Fibroblast of skin of abdomen (primary cell): ENCODE data around the gene IL12RB1.

Experiments used
- DNase-seq: peaks from one replicate; pipeline ENCODE4 v3.0.0-alpha.2; 2013

Gene IL12RB1

DNA sequence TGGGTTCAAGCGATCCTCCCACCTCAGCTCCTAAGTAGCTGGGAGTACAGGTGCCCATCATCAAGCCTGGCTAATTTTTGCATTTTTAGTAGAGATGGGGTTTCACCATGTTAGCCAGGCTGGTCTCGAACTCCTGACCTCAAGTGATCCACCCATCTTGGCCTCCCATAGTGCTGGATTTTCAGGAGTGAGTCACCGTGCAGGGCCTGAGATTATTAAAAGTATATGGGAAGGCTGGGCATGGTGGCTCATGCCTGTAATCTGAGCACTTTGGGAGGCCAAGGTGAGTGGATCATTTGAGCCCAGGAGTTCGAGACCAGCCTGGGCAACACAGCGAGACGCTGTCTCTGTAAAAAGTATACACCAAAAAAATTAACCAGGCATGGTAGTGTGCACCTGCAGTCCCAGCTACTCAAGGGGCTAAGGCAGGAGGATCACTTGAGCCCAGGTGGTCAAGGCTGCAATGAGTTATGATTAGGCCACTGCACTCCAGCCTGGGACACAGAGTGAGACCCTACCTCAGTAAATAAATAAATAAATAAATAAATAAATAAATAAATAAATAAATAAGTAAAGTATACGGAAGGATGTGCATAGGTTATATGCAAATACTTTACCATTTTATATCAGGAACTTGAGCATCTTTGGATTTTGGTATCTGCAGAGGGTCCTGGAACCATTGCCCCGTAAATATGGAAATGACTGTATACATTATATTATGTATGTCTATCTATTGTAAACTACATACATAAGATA is 854 bp downstream of the IL12RB1 start:
- no peak for DNase-seq

GRCh38 chr19:18083929-18084684 is 2.6 kb downstream of the IL12RB1 start:
- DNase-seq: no peak

GRCh38 chr19:18074192-18074591 is 12.5 kb downstream of the IL12RB1 start:
- no peak for DNase-seq

- DNase-seq: no peak
Observed at GRCh38 chr19:18073197-18073596, 13.5 kb downstream of the IL12RB1 start.

DNA sequence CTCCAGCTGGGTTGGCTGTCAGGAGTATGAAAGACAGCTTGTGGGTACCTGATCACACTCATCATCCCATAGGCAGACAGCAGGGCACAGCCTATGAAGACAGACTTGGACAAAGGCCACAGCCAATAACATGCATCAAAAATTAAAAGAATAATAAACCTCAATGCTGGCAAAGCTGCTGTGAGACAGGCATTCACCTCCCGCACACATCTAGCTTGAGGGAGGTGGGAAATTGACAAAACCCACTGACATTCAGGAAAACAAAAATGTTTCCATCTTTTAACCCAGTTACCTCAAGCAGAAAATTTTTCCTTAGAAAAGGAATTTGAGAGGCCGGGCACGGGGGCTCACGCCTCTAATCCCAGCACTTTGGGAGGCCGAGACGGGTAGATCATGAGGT is 14.4 kb downstream of the IL12RB1 start:
- no peak for DNase-seq

DNA sequence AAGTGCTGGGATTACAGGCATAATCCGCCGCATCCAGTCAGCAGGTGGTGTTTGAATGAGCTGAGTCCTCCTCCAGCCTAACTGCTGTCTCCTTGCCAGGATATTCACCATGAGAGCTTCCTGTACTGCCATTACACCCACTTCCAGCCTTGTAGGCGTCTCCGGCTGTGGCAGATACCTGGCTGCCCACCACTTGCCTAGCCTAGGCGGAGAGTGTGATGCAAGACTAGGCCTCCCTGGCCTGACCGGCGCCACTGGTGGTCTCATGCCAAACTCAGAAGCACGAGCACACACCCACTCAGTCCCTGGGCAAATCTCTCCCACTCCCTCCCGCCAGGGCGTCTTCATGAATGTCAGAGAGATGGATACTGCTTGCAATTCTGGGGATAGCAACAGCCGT is 16.6 kb downstream of the IL12RB1 start:
- no peak for DNase-seq

- DNase-seq: no peak
Observed at GRCh38 chr19:18069383-18069782, 17.4 kb downstream of the IL12RB1 start.

DNA sequence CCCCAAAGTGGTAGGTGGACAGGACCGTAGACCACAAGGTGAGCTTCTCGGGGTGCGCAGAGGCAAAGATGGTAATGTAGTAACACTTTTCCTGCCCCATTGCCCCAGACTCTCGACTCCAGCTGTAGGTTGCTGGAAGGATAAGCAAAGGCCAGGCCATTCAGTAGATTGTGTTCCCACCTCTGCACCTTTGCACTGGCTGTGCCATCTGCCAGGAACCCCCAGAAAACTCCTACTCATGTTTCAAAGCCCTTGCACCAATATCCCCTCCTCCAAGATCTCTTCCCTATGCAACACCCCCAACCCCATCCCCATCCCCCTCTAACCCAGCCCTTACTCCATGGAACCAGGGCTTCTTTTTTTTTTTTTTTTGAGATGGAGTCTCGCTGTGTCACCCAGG is 18.3 kb downstream of the IL12RB1 start:
- no peak for DNase-seq

DNA sequence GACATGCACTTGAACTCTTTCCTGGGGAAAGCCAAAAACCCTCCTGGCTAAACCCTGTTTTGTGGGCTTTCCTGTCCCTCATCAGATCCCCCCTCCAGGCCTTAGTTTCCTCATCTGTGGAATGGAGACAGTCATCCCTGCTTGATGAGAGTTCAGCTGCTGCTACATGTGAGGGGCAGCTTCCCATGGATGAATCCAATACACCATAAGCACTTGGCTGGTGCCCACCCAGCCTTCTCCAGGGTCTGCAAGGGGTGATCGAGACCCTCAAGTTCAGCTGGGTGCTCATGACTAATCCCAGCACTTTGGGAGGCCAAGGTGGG is 21.6 kb downstream of the IL12RB1 start:
- DNase-seq: no peak

- no peak for DNase-seq
Observed at GRCh38 chr19:18063463-18063862, 23.3 kb downstream of the IL12RB1 start.

- no peak for DNase-seq
Observed at GRCh38 chr19:18062028-18062427, 24.7 kb downstream of the IL12RB1 start.

- no peak for DNase-seq
Observed at GRCh38 chr19:18060472-18060871, 26.3 kb downstream of the IL12RB1 start.

DNA sequence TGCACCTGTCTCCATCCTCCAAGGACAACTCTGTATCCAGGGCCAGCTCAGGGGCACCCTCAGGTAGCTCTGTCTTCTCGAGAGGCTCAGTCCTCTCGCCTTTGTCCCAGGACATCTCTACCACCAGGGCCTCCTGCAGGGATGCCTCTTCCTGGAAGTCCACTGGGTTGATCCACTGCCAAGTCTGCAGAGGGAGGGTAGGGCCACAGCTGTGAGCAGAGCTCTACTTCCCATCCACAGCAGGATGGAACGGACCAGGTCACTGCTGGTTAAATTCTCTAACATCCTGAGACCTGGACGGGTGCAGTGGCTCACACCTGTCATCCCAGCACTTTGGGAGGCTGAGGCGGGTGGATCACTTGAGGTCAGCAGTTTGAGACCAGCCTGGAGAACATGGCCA is 26.8 kb downstream of the IL12RB1 start:
- DNase-seq: no peak

- no peak for DNase-seq
Observed at GRCh38 chr19:18059297-18059696, 27.4 kb downstream of the IL12RB1 start.

- peak; percentile 76 for DNase-seq
Observed at GRCh38 chr19:18058208-18059009, 28.3 kb downstream of the IL12RB1 start.

DNA sequence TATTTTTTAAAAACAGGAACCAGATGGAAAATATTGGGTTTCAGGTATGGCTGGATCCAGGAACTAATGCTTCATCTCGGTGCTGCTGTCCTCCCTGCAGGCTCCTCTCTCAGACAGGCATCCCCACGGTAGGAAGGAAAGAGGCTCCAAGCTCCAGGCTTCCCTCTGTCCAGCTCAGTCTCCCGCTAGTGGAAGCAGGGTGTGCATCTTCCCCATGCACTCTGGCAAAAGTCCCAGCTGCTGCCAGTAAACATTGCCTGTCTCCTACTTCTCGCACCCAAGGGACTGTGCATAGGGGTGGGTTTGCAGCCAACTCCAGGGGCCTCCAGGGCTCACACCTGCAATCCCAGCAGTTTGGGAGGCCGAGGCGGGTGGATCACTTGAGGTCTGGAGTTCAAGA is 29.2 kb downstream of the IL12RB1 start:
- no peak for DNase-seq

- DNase-seq: no peak
Observed at GRCh38 chr19:18055967-18056366, 30.8 kb downstream of the IL12RB1 start.

DNA sequence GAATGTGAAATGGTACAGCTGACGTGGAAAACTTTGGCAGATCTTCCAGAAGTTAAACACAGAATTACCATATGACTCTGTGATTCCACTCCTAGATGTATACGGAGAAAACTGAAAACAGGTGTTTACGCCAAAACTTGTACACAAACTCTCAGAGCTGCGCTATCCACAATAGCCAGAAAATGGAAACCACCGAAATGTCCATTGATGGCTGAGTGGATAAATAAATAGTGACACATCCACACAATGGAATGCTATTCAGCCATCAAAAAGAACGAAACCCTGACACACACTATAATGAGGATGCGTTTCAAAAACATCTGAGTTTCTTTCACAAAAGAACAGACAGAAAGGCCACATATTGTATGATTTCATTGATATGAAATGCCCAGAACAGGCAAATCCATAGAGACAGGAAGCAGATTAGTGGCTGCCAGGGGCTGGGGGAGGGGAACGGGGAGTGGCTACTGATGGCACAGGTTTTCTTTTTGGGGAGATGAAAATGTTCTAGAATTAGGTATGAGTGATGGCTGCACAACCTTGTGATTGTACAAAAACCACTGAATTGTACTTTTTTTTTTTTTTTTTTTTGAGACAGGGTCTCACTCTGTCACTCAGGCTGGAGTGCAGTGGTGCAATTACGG is 33.0 kb downstream of the IL12RB1 start:
- peak; percentile 54 for DNase-seq

GRCh38 chr19:18051887-18052286 is 34.8 kb downstream of the IL12RB1 start:
- DNase-seq: no peak

DNA sequence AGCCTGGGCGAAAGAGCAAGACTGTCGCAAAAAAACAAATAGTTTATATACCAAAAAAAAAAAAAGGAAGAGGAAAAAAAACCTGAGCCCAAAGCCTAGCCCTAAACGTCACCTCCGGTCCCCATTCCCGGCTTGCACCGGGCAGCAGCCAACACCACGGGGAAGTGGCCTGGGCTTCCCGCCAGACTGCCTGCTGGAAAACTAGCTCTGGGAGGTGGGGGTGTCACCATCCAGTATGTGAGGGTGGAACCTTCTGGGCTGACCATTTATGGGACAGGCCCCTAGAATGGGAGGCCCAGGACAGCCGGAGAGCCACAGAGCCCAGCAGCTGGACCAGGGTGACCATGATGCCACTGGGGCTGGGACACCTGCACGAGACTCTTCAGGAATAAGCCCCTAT is 37.3 kb downstream of the IL12RB1 start:
- no peak for DNase-seq

GRCh38 chr19:18046059-18046718 is 40.5 kb downstream of the IL12RB1 start:
- peak; percentile 88 for DNase-seq

GRCh38 chr19:18045307-18046050 is 41.3 kb downstream of the IL12RB1 start:
- DNase-seq: no peak
